ENCODE results near the gene DEF6.
"Not testable (repeated sequence)": the region's sequence is repeated elsewhere in the genome, so short reads cannot be mapped to it uniquely, and the experiment has no call there.

The DEF6 gene

DNA sequence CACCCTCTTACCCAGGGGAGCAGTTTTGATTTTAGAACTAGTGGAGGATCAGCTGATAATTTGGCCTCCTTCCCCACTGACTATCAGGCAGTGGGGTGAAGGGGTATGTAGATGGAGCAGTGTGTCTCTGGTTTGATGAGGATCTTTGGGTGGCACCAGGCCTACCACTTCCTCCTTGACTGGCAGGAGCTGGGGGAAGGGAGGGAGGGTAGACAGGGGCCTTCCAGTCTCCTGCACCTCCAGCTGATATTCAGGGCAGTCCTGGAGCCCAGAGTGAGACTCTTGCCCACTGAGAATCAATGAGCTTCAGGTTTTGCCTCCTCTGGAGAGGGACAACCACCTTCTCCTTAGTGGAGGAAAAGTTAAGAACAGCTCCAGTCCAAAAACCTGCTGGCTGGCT lies 3.2 kb downstream of the DEF6 start:
- TF ChIP-seq, protein P1, sequence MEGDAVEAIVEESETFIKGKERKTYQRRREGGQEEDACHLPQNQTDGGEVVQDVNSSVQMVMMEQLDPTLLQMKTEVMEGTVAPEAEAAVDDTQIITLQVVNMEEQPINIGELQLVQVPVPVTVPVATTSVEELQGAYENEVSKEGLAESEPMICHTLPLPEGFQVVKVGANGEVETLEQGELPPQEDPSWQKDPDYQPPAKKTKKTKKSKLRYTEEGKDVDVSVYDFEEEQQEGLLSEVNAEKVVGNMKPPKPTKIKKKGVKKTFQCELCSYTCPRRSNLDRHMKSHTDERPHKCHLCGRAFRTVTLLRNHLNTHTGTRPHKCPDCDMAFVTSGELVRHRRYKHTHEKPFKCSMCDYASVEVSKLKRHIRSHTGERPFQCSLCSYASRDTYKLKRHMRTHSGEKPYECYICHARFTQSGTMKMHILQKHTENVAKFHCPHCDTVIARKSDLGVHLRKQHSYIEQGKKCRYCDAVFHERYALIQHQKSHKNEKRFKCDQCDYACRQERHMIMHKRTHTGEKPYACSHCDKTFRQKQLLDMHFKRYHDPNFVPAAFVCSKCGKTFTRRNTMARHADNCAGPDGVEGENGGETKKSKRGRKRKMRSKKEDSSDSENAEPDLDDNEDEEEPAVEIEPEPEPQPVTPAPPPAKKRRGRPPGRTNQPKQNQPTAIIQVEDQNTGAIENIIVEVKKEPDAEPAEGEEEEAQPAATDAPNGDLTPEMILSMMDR (conservative IDR thresholded peaks at IDR 0.05; ENCODE audit: low read depth, low read length), result no peak
- H3K4me3 ChIP-seq (ENCODE audit: low read length), result no peak overlapping the region
- DNase-seq (ENCODE audit: low read depth), result no peak

DNA sequence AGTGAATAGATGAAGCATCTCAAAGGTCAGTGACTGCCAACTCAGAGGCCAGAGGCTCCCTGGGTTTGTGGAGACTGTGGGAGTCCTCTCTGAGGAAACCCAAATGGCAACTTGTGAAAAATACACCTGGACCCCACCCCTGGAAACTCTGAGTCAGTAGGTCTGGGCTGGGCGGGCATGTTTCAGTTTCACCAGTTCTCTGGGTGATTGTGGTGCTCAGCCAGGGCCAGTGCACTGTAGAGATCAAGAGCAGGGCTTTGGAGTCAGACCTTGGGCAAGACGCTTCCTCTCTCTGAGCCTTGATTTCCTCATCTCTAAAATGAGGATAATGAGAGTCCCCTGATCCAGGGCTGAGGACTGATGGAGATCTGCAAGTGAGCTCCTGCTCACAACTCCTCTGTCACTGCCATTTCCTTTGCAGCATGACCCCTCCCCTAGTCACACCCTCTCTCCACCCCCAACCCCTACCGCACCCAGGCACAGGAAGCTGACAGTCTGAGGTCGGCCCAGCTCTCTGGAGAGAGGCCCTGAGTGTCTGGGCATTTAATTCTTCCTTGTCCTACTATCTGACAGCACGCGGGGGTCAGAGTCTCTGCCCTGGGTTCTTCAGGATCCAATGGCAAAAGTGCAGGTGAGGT lies 5.1 kb downstream of the DEF6 start:
- no peak for DNase-seq (ENCODE audit: low read depth)
- H3K4me3 ChIP-seq (ENCODE audit: low read length), result no peak overlapping the region
- TF ChIP-seq, protein P1 (conservative IDR thresholded peaks at IDR 0.05; ENCODE audit: low read depth, low read length), result no peak

DNA sequence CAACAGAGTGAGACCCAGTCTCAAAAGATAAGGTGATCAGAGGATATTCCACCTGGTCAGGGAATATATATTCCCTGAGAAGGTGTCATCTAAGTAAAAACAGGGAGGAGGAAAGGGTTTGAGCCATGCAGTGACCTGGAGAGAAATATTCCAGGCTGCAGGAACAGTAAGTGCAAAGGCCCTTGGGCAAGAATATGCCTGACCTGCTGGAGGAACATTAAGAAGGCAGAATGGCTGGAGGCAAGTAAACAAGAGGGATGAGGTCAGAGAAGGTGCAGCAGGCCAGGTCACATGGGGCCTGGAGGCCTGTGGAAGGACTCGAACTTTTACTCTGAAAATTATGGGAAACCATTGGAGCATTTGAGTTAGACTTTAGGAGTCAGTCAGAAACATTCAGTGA lies 6.7 kb downstream of the DEF6 start:
- DNase-seq (ENCODE audit: low read depth), result no peak
- TF ChIP-seq, protein P1 (conservative IDR thresholded peaks at IDR 0.05; ENCODE audit: low read depth, low read length), result no peak
- H3K4me3 ChIP-seq (ENCODE audit: low read length), result no peak overlapping the region

DNA sequence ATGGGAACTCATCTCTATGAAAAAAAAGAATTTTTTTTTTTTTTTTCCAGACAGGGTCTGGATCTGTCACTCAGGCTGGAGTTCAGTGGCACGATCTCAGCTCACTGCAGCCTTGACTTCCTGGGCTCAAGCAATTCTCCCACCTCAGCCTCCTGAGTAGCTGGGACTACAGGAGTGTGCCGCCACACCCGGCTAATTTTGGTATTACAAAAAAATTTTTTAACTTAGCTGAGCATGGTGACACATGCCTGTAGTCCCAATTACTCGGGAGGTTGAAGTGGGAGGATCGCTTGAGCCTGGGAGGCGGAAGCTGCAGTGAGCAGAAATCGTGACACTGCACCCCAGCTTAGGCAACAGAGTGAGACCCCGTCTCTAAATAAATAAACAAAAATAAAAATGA lies 7.5 kb downstream of the DEF6 start:
- TF ChIP-seq, protein P1 (conservative IDR thresholded peaks at IDR 0.05; ENCODE audit: low read depth, low read length), result no peak
- DNase-seq (ENCODE audit: low read depth), result no peak
- no peak overlapping the region for H3K4me3 ChIP-seq (ENCODE audit: low read length)

DNA sequence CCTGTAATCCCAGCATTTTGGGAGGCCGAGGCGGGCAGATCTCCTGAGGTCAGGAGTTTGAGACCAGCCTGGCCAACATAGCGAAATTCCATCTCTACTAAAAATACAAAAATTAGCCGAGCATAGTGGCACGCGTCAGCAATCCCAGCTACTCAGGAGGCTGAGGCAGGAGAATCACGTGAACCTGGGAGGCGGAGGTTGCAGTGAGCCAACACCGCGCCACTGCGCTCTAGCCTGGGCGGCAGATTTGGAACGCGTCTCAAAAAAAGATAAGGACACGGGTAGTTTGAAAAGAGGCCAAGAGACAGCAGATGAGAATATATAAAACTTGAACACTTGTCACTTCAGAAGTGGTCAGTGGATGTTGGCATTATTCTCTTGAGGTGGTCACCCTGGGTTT lies 9.5 kb downstream of the DEF6 start:
- not testable (repeated sequence) for DNase-seq (ENCODE audit: low read depth); H3K4me3 ChIP-seq (ENCODE audit: low read length)

- DNase-seq (ENCODE audit: low read depth); H3K4me3 ChIP-seq (ENCODE audit: low read length): not testable (repeated sequence)
These were observed 10.9 kb downstream of the DEF6 start for GRCh38 chr6:35308543-35308942.

DNA sequence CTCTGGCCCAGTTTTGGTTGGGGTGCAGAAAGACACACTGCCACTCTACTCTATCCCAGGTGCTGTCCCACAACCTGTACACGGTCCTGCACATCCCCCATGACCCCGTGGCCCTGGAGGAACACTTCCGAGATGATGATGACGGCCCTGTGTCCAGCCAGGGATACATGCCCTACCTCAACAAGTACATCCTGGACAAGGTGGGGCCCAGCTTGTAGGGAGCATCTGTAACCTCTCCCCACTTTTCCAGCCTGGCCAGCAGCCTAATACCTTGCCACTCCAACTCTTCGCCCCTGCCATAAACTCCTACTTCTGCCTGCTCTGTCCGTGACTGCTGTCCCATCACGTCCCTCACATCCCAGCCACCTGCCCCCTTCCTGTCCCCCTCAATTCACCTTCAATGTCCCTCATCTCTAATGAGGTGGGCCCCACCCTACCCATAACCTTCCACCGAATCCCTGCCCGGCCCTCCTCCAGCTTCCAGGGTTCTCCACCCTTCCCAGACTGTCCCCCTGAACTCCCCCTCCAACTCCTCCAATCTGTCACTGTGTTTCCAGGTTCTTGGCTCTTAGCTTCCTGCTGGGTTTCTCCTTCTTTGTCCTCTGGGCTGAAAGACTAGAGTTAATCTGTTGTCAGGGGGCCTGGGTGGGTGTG lies 12.1 kb downstream of the DEF6 start:
- DNase-seq (ENCODE audit: low read depth), result no peak
- TF ChIP-seq, protein P1 (conservative IDR thresholded peaks at IDR 0.05; ENCODE audit: low read depth, low read length), result no peak
- H3K4me3 ChIP-seq (ENCODE audit: low read length), result no peak overlapping the region

GRCh38 chr6:35310265-35310831 lies 12.7 kb downstream of the DEF6 start:
- TF ChIP-seq, protein P1 (conservative IDR thresholded peaks at IDR 0.05; ENCODE audit: low read depth, low read length), result no peak
- no peak for DNase-seq (ENCODE audit: low read depth)

More at GRCh38 chr6:35310265-35310831, 12.7 kb downstream of the DEF6 start:
- no peak overlapping the region for H3K4me3 ChIP-seq (ENCODE audit: low read length)
